ENCODE results near the gene FAT3.

The FAT3 gene

DNA sequence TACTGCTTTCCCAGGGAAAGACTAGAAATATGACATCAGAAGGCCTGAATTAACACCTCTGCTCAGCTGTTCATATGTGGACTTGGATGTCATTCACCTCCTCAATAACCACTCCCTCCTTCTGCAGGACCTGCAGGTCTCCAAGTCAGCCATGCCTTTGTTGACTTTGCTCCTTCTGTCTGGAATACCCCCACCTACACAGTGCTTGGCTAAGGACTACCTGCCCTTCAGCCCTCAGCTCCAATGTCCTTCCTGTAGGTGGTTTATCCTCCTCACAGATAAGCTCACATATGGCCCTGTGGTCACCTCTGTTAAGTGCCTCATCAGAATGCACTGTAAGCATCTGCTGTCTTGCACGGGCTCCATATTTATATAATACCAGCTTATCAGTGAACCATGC lies 26.4 kb upstream of the FAT3 start:
- DNase-seq (ENCODE audit: low read depth) = no peak
- TF ChIP-seq, protein P1, sequence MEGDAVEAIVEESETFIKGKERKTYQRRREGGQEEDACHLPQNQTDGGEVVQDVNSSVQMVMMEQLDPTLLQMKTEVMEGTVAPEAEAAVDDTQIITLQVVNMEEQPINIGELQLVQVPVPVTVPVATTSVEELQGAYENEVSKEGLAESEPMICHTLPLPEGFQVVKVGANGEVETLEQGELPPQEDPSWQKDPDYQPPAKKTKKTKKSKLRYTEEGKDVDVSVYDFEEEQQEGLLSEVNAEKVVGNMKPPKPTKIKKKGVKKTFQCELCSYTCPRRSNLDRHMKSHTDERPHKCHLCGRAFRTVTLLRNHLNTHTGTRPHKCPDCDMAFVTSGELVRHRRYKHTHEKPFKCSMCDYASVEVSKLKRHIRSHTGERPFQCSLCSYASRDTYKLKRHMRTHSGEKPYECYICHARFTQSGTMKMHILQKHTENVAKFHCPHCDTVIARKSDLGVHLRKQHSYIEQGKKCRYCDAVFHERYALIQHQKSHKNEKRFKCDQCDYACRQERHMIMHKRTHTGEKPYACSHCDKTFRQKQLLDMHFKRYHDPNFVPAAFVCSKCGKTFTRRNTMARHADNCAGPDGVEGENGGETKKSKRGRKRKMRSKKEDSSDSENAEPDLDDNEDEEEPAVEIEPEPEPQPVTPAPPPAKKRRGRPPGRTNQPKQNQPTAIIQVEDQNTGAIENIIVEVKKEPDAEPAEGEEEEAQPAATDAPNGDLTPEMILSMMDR (IDR thresholded peaks at IDR 0.05; ENCODE audit: insufficient read depth, low read depth, low read length, missing control alignments) = no peak
- H3K4me3 ChIP-seq (ENCODE audit: low read depth, low read length) = no peak overlapping the region

DNA sequence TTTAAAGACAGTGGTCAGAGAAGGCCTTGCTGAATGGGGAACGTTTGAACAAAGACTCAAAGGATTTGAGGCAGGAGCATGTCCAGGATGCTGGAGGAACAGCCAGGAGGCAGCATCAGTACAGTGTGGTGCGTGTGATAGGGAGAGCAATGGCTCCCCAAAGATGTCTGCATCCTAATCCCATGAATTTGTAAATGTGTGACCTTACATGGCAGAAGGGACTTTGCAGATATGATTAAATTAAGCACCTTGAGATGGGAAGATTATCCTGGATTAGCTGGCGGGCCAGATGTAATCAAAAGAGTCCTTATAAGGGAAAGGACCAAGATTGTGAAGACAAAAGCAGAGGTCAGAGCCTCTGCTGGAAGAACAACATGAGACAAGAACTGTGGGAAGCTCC lies 24.6 kb upstream of the FAT3 start:
- no peak overlapping the region for H3K4me3 ChIP-seq (ENCODE audit: low read depth, low read length)
- TF ChIP-seq, protein P1 (IDR thresholded peaks at IDR 0.05; ENCODE audit: insufficient read depth, low read depth, low read length, missing control alignments) = no peak
- DNase-seq (ENCODE audit: low read depth) = no peak

DNA sequence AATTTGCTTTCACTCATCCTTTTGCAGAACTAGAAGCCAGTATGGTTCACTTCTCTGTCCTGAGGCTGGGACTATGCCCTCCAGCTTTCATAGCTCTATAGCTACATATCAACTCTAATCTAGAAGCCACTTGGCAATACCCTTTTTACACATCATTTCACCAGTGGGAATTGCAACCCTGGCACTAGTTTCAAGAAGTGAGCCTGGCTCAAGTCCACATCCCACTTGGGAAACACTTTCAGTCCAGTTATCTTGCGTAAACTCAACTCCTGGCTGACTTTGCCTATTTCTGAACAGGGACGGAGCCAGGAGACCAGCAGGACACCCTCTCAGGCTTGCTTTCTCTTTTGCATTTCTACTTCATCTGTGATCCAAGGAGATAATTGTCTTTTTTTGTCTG lies 19.9 kb upstream of the FAT3 start:
- H3K4me3 ChIP-seq (ENCODE audit: low read depth, low read length) = no peak overlapping the region
- no peak for DNase-seq (ENCODE audit: low read depth)
- TF ChIP-seq, protein P1 (IDR thresholded peaks at IDR 0.05; ENCODE audit: insufficient read depth, low read depth, low read length, missing control alignments) = no peak

DNA sequence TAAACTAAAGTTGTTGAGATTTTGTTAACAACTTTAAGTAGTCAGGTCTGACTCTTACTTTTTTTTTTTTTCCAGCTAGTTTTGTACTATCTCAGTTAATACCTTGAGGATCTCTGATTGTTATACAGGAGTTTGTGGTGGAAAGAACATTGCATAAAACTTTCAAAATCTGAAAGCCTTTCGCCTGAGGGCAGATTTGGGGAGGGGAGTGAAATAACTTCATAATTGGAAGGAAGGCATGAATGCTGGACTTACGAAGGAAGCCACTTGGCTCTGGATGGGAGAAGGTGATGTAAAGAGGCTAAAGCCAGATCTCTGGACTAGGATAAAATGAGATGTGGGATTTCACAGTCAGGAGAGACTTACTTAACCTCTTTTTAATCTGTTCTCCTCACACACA lies 18.2 kb upstream of the FAT3 start:
- TF ChIP-seq, protein P1 (IDR thresholded peaks at IDR 0.05; ENCODE audit: insufficient read depth, low read depth, low read length, missing control alignments) = no peak
- no peak overlapping the region for H3K4me3 ChIP-seq (ENCODE audit: low read depth, low read length)
- no peak for DNase-seq (ENCODE audit: low read depth)

DNA sequence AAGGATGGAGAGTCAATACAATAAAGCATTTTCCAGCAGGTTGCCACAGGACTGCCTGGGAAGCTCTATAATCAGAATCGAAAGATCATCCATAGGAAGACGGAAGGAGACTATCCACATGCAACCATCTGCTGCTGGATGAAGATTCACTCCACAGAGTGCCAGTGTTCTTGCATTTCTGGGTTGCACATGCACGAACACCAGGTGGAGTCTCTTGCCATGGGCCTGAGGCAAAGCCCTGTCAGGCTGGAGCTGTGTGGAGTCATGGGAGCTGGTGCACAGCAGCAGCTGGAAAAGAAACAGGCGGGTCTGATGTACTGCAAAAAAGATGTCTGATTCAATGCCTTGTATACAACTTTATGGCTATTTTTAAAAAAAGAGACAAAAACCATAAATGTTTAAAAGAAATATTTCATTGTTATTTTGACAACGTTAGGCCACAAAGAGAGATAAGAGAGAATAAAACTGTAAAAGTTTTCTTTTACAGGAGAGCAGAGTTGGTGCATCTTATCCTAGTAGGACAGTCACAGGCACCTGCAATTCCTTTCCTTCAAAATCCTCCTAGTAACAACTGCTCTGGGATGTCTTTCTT lies 12.9 kb upstream of the FAT3 start:
- no peak overlapping the region for H3K4me3 ChIP-seq (ENCODE audit: low read depth, low read length)
- TF ChIP-seq, protein P1 (IDR thresholded peaks at IDR 0.05; ENCODE audit: insufficient read depth, low read depth, low read length, missing control alignments) = no peak
- no peak for DNase-seq (ENCODE audit: low read depth)

DNA sequence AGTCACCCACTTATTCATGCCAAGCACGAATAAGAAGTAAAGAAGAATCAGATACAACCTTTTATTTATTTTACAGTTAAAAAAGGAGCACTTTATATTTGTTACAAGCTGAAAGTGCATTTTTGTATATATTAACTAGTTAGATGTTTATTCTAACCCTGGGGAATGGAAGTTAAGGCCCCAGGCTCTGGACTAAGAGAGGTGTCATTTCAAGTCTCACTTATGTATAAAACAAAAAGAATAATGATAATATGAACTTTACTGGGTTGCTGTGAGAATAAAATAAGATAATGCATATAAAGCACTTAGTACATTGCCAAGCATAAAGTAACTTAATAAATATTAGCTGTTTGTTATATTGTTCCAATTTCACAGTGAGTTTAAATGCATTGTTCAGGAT lies 12.1 kb upstream of the FAT3 start:
- TF ChIP-seq, protein P1 (IDR thresholded peaks at IDR 0.05; ENCODE audit: insufficient read depth, low read depth, low read length, missing control alignments) = no peak
- DNase-seq (ENCODE audit: low read depth) = no peak
- no peak overlapping the region for H3K4me3 ChIP-seq (ENCODE audit: low read depth, low read length)

DNA sequence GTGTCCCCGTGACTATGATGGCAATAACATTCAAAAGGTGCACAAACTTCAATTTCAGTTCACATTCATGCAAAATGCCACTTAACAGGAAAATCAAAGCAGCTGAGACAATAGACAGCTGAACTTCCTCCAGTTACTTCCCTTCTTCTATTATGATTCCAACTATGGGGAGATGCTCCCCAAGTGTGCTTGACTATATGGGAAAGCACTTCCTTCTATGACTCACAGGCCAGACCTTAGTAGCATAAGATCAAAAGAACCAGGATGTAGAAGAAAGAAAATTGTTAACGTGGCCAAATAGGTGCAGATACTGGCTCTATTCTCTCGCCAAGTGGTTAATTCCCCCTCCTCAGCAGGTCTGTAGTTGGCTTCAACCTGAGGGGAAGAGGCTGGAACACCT lies 7.8 kb upstream of the FAT3 start:
- H3K4me3 ChIP-seq (ENCODE audit: low read depth, low read length) = no peak overlapping the region
- TF ChIP-seq, protein P1 (IDR thresholded peaks at IDR 0.05; ENCODE audit: insufficient read depth, low read depth, low read length, missing control alignments) = no peak
- no peak for DNase-seq (ENCODE audit: low read depth)

Data from GM12865 (cell line).